ENCODE data around the gene NWD2.

DNA sequence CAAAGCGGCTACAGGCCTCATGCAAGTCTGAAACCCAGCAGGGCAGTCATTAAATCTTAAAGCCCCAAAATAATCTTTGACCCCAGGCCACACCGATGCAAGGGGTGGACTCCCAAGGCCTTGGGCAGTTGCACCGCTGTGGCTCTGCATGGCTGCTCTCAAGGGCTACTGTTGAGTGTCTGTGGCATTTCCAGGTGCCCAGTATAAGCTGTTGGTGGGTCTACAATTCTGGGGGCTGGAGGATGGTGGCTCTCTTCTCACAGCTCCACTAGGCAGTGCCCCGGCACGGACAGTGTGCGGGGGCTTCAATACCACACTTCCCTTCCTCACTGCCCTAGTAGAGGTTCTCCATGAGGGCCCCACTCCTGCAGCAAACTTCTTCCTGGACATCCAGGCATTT is 60.1 kb downstream of the NWD2 start:
- no peak for TF ChIP-seq POLR2A (IDR thresholded peaks at IDR 0.05)
- TF ChIP-seq, protein P1, sequence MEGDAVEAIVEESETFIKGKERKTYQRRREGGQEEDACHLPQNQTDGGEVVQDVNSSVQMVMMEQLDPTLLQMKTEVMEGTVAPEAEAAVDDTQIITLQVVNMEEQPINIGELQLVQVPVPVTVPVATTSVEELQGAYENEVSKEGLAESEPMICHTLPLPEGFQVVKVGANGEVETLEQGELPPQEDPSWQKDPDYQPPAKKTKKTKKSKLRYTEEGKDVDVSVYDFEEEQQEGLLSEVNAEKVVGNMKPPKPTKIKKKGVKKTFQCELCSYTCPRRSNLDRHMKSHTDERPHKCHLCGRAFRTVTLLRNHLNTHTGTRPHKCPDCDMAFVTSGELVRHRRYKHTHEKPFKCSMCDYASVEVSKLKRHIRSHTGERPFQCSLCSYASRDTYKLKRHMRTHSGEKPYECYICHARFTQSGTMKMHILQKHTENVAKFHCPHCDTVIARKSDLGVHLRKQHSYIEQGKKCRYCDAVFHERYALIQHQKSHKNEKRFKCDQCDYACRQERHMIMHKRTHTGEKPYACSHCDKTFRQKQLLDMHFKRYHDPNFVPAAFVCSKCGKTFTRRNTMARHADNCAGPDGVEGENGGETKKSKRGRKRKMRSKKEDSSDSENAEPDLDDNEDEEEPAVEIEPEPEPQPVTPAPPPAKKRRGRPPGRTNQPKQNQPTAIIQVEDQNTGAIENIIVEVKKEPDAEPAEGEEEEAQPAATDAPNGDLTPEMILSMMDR (IDR thresholded peaks at IDR 0.05): no peak
